ENCODE data around the gene SLC25A5.

Gene SLC25A5

GRCh38 chrX:119467842-119468550 lies at the start of gene SLC25A5:
SLC25A5 (plus strand) TSS chrX:119468444; CDS start chrX:119468516, 72 bp downstream.
- no peak for TF ChIP-seq CTCF (IDR thresholded peaks at IDR 0.05; ENCODE audit: insufficient read depth, missing control alignments)
- FAIRE-seq (no peak), DNase-seq (ENCODE audit: insufficient read length, low spot score) (peak; percentile 16)

DNA sequence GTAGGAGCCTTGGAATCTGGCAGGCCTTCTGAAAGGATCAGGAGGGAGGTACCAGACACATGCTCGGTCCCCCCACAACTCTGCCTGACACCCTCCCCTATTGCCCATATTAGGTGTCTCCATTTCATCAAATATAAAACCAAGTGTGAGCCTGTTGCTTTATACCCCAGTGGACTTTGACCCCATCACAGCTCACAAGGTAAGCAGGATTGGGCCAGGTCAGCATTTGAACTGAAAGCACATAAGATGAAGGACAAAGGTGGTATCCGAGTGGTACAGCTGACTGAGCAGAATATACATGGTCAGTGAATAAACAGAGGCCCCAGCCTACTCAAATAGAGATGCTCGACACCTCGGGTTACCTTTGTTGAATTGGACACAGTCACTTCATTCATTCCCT lies 49.1 kb upstream of the SLC25A5 start:
- TF ChIP-seq CTCF (IDR thresholded peaks at IDR 0.05; ENCODE audit: insufficient read depth, missing control alignments): no peak
- FAIRE-seq (no peak), DNase-seq (ENCODE audit: insufficient read length, low spot score) (no peak)

- no peak for DNase-seq (ENCODE audit: insufficient read length, low spot score)
- no peak for FAIRE-seq
These were observed 48.3 kb upstream of the SLC25A5 start for GRCh38 chrX:119419898-119420297.

GRCh38 chrX:119421016-119421705 lies 47.1 kb upstream of the SLC25A5 start:
- DNase-seq (ENCODE audit: insufficient read length, low spot score) (no peak), FAIRE-seq (no peak)
- TF ChIP-seq CTCF (IDR thresholded peaks at IDR 0.05; ENCODE audit: insufficient read depth, missing control alignments): no peak

More at GRCh38 chrX:119419898-119420297, 48.3 kb upstream of the SLC25A5 start:
- TF ChIP-seq CTCF (IDR thresholded peaks at IDR 0.05; ENCODE audit: insufficient read depth, missing control alignments): no peak

DNA sequence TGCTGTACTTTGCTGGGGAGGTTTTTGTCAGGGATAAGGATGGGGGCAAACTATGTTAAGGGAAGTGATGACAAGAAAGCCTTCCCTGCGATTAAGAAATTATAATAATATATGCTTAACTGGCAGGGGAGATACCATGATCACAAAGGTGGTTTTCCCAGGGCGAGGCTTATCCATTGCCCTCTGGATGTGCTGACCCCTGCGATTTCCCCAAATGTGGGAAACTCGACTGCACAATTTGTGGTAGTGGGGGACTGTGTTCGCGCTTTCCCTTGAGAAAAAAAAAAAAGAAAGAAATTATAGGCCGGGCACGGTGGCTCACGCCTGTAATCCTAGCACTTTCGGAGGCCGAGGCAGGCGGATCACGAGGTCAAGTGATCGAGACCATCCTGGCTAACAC lies 44.6 kb upstream of the SLC25A5 start:
- DNase-seq (ENCODE audit: insufficient read length, low spot score) (no peak), FAIRE-seq (no peak)
- TF ChIP-seq CTCF (IDR thresholded peaks at IDR 0.05; ENCODE audit: insufficient read depth, missing control alignments): no peak

GRCh38 chrX:119424999-119425398 lies 43.2 kb upstream of the SLC25A5 start:
- DNase-seq (ENCODE audit: insufficient read length, low spot score) (no peak), FAIRE-seq (no peak)
- no peak for TF ChIP-seq CTCF (IDR thresholded peaks at IDR 0.05; ENCODE audit: insufficient read depth, missing control alignments)

Measured in D721Med (cell line).